Measurements from ENCODE around the gene FBXW9.
"Not testable (repeated sequence)": the region's sequence is repeated elsewhere in the genome, so short reads cannot be mapped to it uniquely, and the experiment has no call there.

FBXW9 gene

GRCh38 chr19:12698138-12698537, 1.7 kb upstream of the FBXW9 start:
- TF ChIP-seq MAX (IDR thresholded peaks at IDR 0.05; ENCODE audit: low read depth, low read length) (no peak), MYC (IDR thresholded peaks at IDR 0.05; ENCODE audit: low read depth, low read length) (no peak), POLR2A (IDR thresholded peaks at IDR 0.05; ENCODE audit: extremely low read depth, insufficient read length) (no peak), CTCF (IDR thresholded peaks at IDR 0.05; ENCODE audit: low read depth, low read length) (no peak)
- no peak overlapping the region for H3K4me3 ChIP-seq (ENCODE audit: low read depth, low read length)
- DNase-seq (ENCODE audit: low read depth): no peak

- H3K4me3 ChIP-seq (ENCODE audit: low read depth, low read length): peak overlapping the region; percentile 81
- not testable (repeated sequence) for DNase-seq (ENCODE audit: low read depth)
Measured at GRCh38 chr19:12697425-12697824, 994 bp upstream of the FBXW9 start.

- DNase-seq (ENCODE audit: low read depth): no peak
- TF ChIP-seq CTCF (IDR thresholded peaks at IDR 0.05; ENCODE audit: low read depth, low read length): no peak
- no peak for TF ChIP-seq MYC (IDR thresholded peaks at IDR 0.05; ENCODE audit: low read depth, low read length)
- no peak for TF ChIP-seq POLR2A (IDR thresholded peaks at IDR 0.05; ENCODE audit: extremely low read depth, insufficient read length)
- no peak for TF ChIP-seq MAX (IDR thresholded peaks at IDR 0.05; ENCODE audit: low read depth, low read length)
Measured at GRCh38 chr19:12695997-12696365, 450 bp downstream of the FBXW9 start.

DNA sequence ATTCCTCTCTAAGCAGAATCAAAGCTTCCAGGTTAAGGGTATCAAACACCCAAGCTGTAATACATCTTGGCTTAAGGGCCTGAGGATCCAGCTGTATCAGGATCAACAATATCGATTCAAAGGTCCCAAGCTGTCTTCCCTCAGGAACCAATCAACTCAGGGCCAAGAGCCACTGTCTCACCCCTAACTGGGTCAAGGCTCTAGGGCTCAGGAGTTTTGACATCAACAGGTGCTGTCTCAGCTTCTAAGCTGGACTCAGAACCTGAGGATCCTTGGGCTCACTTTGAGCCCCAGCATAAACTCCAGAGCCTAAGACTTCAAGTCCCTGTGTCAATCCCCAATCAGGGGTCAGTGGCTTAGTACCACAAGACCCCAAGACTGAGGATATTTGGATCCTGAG, 917 bp downstream of the FBXW9 start:
- no peak for DNase-seq (ENCODE audit: low read depth)
- no peak for TF ChIP-seq MAX (IDR thresholded peaks at IDR 0.05; ENCODE audit: low read depth, low read length)
- no peak for TF ChIP-seq CTCF (IDR thresholded peaks at IDR 0.05; ENCODE audit: low read depth, low read length)
- TF ChIP-seq POLR2A (IDR thresholded peaks at IDR 0.05; ENCODE audit: extremely low read depth, insufficient read length): no peak
- H3K4me3 ChIP-seq (ENCODE audit: low read depth, low read length): peak overlapping the region; percentile 81

More at GRCh38 chr19:12695997-12696365, 450 bp downstream of the FBXW9 start:
- peak overlapping the region; percentile 81 for H3K4me3 ChIP-seq (ENCODE audit: low read depth, low read length)

DNA sequence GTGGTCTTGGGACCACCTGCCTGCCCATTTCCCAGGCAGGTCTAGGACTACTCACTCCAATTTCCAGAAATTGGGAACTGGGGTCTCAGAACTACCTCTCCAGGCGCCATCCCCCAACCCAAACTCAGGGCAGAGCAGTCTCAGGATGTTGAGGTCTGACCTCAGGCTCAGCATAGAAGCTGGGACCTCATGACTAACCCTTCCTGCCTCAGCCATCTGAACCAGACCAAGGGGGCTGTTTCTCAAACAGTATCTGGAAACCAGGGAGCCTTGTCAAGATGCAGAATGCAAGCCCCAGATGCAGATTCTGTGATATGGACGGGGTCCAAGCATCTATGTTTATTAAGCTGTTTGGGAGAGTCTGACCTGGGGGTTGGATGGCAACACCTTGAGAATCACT, 1.3 kb downstream of the FBXW9 start:
- peak; percentile 42 for DNase-seq (ENCODE audit: low read depth)
- TF ChIP-seq MYC (IDR thresholded peaks at IDR 0.05; ENCODE audit: low read depth, low read length): no peak
- TF ChIP-seq CTCF (IDR thresholded peaks at IDR 0.05; ENCODE audit: low read depth, low read length): no peak
- no peak for TF ChIP-seq POLR2A (IDR thresholded peaks at IDR 0.05; ENCODE audit: extremely low read depth, insufficient read length)
- no peak for TF ChIP-seq MAX (IDR thresholded peaks at IDR 0.05; ENCODE audit: low read depth, low read length)
- peak overlapping the region; percentile 81 for H3K4me3 ChIP-seq (ENCODE audit: low read depth, low read length)

GRCh38 chr19:12694641-12695040, 1.8 kb downstream of the FBXW9 start:
- TF ChIP-seq POLR2A (IDR thresholded peaks at IDR 0.05; ENCODE audit: extremely low read depth, insufficient read length) (no peak), MAX (IDR thresholded peaks at IDR 0.05; ENCODE audit: low read depth, low read length) (no peak), CTCF (IDR thresholded peaks at IDR 0.05; ENCODE audit: low read depth, low read length) (no peak), MYC (IDR thresholded peaks at IDR 0.05; ENCODE audit: low read depth, low read length) (no peak)
- H3K4me3 ChIP-seq (ENCODE audit: low read depth, low read length): no peak overlapping the region
- no peak for DNase-seq (ENCODE audit: low read depth)
